OCI-LY3 (cell line): ENCODE measurements around the gene NR6A1.

ENCODE experiments used
- CTCF ChIP-seq: fragments of 200-600, 300-600 bp; sonication (generic); IDR thresholded peaks from 2 replicates; pipeline ENCODE4 v1.5.1; 2014; ENCODE audit warnings: antibody characterized with exemption, low read length, low read depth
- EZH2phosphoT487 ChIP-seq: fragments of 200-600 bp; shearing (Covaris generic); IDR thresholded peaks from 2 replicates; pipeline ENCODE4 v1.6.1; 2018; ENCODE audit warnings: antibody characterized with exemption, mixed run types, low read depth

- no peak for TF ChIP-seq CTCF
- TF ChIP-seq EZH2phosphoT487: no peak
These were observed 258.3 kb downstream of the NR6A1 start for GRCh38 chr9:124512806-124513204.
